ENCODE data around the gene NPSR1. TPM values are rescaled to one million over a fixed set of nuclear protein-coding genes. Genes with fewer than 3 reads are reported as not detected.
A peak's percentile ranks its signal among the peaks of the same experiment; 100 is the strongest.

Gene NPSR1
- total RNA-seq, 4 donors from 2014 or later, result not detected

DNA sequence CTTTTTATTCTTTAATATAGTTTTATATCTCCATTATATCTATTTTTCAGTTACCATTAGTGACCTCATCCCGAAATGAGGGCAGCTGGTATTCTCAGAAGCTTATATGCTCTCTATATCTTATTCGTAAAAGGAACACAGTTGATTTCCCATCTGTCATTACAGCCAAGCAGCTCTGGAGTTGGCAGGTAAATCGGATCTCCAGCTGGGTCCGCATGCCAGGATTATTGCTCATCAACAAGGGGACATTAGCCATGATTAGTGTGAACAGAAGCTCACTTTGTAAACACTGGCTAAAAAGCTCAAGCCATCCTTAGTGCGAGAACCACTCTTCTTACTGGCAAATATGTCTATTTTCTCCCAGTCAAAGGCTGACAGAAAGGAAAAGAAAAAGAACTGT lies 180.3 kb downstream of the NPSR1 start:
- Histone ChIP-seq H3K27ac (replicated peaks in 1 of 4) (no peak overlapping the region), H3K4me3 (no peak overlapping the region), H3K27me3 (peaks cover 0 to 3% (median 0%) of the 10 kb centered on the region in 4 donors), H3K36me3 (no peaks in the 10 kb centered on the region), H3K4me1 (no peaks in the 10 kb centered on the region), H3K9me3 (no peaks in the 10 kb centered on the region)
- no peak for TF ChIP-seq POLR2A (IDR thresholded peaks at IDR 0.05; ENCODE audit: low read depth)
- TF ChIP-seq EP300 (IDR thresholded peaks at IDR 0.05), result no peak
- TF ChIP-seq, protein P1, sequence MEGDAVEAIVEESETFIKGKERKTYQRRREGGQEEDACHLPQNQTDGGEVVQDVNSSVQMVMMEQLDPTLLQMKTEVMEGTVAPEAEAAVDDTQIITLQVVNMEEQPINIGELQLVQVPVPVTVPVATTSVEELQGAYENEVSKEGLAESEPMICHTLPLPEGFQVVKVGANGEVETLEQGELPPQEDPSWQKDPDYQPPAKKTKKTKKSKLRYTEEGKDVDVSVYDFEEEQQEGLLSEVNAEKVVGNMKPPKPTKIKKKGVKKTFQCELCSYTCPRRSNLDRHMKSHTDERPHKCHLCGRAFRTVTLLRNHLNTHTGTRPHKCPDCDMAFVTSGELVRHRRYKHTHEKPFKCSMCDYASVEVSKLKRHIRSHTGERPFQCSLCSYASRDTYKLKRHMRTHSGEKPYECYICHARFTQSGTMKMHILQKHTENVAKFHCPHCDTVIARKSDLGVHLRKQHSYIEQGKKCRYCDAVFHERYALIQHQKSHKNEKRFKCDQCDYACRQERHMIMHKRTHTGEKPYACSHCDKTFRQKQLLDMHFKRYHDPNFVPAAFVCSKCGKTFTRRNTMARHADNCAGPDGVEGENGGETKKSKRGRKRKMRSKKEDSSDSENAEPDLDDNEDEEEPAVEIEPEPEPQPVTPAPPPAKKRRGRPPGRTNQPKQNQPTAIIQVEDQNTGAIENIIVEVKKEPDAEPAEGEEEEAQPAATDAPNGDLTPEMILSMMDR (IDR thresholded peaks at IDR 0.05), result no peak
- TF ChIP-seq POLR2AphosphoS5 (IDR thresholded peaks at IDR 0.05), result no peak
- 76% methylated on average over 5 of the region's 5 CpGs for WGBS
- DNase-seq (ENCODE audit: extremely low spot score), result no peak
- intact Hi-C loops (cut with DNase I), result no loop called here

DNA sequence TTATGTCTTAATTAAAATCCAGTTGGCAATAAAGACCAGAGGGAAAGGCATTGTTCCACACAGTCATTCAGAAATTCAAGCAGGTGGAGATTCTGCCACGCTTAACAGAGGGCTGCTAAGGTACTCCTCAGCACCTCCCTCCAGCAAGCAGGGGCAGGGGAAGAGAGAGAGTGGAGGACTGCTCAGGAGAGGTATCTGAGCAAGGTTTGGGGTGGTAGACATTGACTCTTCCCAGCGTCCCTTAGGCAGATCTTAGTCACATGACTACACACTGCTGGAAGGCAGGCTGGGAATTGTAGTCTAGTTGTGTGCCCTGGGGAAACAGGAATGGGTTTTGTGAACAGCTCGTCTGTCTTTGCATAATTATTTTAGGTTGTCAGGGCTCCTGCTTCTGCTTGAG lies 181.6 kb downstream of the NPSR1 start:
- H3K27ac ChIP-seq (replicated peaks in 1 of 4), result no peak overlapping the region
- no peaks in the 10 kb centered on the region for H3K9me3 ChIP-seq
- H3K4me3 ChIP-seq, result no peak overlapping the region
- H3K27me3 ChIP-seq, result no peaks in the 10 kb centered on the region
- WGBS, result 63% methylated on average over 3 of the region's 3 CpGs
- H3K4me1 ChIP-seq, result no peaks in the 10 kb centered on the region
- no peaks in the 10 kb centered on the region for H3K36me3 ChIP-seq
- DNase-seq (ENCODE audit: extremely low spot score), result peak; percentile 82
- TF ChIP-seq POLR2AphosphoS5 (IDR thresholded peaks at IDR 0.05) (no peak), EP300 (IDR thresholded peaks at IDR 0.05) (no peak), POLR2A (IDR thresholded peaks at IDR 0.05; ENCODE audit: low read depth) (no peak)
- TF ChIP-seq, protein P1 (IDR thresholded peaks at IDR 0.05), result no peak
- intact Hi-C loops (cut with DNase I), result no loop called here

DNA sequence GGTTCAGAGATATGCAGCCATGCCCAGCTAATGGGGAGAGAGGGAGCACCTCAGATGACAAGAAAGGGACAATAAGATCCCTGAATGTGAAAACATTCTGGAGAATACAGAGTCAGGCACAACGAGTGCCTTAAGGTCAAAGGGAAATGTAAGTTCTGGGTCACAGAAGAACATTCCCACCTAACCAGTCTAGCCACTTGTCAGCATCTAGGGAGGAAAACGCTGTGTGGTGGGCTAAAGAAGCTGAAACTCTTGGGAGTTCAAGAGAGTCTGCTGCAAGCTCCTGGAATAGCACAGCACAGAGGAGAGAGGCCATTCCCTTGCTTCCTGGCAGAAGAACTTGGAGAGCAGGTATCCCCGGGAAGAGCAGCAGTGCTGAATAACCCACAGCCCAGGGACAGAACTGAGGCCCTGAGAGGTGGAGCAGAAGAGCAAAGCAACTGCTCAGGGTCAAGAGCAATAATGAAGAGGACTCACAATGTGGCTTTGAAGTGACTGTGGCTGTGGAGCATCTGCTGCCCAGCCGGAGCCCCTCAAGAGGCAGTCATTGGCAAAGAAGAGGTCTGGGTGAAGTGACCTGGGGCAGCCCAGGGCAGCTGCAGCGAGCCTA lies 182.3 kb downstream of the NPSR1 start:
- WGBS, result 83% methylated on average over 5 of the region's 5 CpGs

DNA sequence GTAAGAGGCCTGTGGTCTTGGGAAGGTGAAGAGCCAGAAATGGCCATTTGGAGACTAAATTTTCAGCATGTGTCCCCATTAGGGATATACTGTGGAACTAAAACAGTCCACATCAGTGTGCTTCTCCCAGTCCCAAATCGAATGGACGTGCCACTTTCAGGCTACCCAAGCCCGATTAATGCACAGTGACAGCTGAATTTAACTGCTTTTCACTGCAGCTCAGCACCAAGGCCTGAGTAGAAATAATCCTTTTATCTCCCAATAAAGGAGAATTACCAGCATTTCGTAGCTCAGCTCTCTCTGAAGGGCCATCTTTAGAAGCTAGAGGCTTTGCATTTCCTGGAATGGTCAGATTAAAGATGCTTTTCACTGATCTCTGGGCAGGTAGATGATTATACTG lies 183.3 kb downstream of the NPSR1 start:
- TF ChIP-seq POLR2AphosphoS5 (IDR thresholded peaks at IDR 0.05) (no peak), EP300 (IDR thresholded peaks at IDR 0.05) (no peak), POLR2A (IDR thresholded peaks at IDR 0.05; ENCODE audit: low read depth) (no peak)
- TF ChIP-seq, protein P1 (IDR thresholded peaks at IDR 0.05), result no peak
- Histone ChIP-seq H3K4me1 (no peaks in the 10 kb centered on the region), H3K4me3 (no peak overlapping the region), H3K27ac (replicated peaks in 1 of 4) (no peak overlapping the region), H3K9me3 (no peaks in the 10 kb centered on the region), H3K36me3 (no peaks in the 10 kb centered on the region), H3K27me3 (no peaks in the 10 kb centered on the region)
- WGBS, result 71% methylated on average over 4 of the region's 4 CpGs
- intact Hi-C loops (cut with DNase I), result no loop called here
- peak; percentile 86 for DNase-seq (ENCODE audit: extremely low spot score)

More for the DNA sequence above, 182.3 kb downstream of the NPSR1 start:
- no peak overlapping the region for H3K4me3 ChIP-seq
- TF ChIP-seq, protein P1 (IDR thresholded peaks at IDR 0.05), result no peak
- no peak for TF ChIP-seq POLR2A (IDR thresholded peaks at IDR 0.05; ENCODE audit: low read depth)
- no peak for TF ChIP-seq POLR2AphosphoS5 (IDR thresholded peaks at IDR 0.05)
- no peak for TF ChIP-seq EP300 (IDR thresholded peaks at IDR 0.05)
- no peaks in the 10 kb centered on the region for H3K9me3 ChIP-seq
- no peaks in the 10 kb centered on the region for H3K36me3 ChIP-seq
- no peak overlapping the region for H3K27ac ChIP-seq (replicated peaks in 1 of 4)
- DNase-seq (ENCODE audit: extremely low spot score), result peak; percentile 85
- intact Hi-C loops (cut with DNase I), result no loop called here
- H3K4me1 ChIP-seq, result no peaks in the 10 kb centered on the region
- H3K27me3 ChIP-seq, result no peaks in the 10 kb centered on the region

DNA sequence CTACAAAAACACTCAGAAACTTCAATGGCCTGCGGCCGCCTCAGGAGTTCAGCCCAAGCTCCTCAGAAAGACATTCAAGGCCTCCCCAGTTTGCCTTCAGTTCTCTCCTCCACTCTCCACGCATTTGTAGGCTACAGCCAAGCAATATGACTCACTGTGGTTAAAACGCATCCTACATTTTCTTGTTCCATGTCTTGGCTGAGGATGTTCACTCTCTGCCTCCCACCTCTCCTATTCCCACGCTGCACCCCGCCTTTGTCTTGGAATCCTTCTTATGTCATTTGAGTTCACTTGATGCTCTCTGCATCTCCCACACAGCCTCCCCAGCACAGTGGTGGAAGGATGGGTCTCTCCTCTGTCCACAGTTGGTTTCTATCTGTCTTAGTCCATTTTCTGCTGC lies 184.8 kb downstream of the NPSR1 start:
- 84% methylated on average over 6 of the region's 6 CpGs for WGBS
- intact Hi-C loops (cut with DNase I), result no loop called here

More for the DNA sequence above, 184.8 kb downstream of the NPSR1 start:
- TF ChIP-seq POLR2A (IDR thresholded peaks at IDR 0.05; ENCODE audit: low read depth), result no peak
- TF ChIP-seq POLR2AphosphoS5 (IDR thresholded peaks at IDR 0.05), result no peak
- TF ChIP-seq, protein P1 (IDR thresholded peaks at IDR 0.05), result no peak
- TF ChIP-seq EP300 (IDR thresholded peaks at IDR 0.05), result no peak
- Histone ChIP-seq H3K9me3 (no peaks in the 10 kb centered on the region), H3K4me3 (no peak overlapping the region), H3K27me3 (no peaks in the 10 kb centered on the region), H3K36me3 (no peaks in the 10 kb centered on the region), H3K27ac (replicated peaks in 1 of 4) (no peak overlapping the region), H3K4me1 (no peaks in the 10 kb centered on the region)
- DNase-seq (ENCODE audit: extremely low spot score), result peak; percentile 83
